Neuronal stem cell (in vitro differentiated cells): ENCODE measurements around the gene CEP131.

ENCODE experiments used
- DNase-seq: peaks from one replicate; pipeline ENCODE4 v3.0.0-alpha.2; 2013; ENCODE audit warnings: low spot score
- H2AFZ ChIP-seq: one replicate; pipeline ENCODE4 v1.6.1; 2013; ENCODE audit warnings: mild to moderate bottlenecking, low read length, inconsistent platforms
- H2AK5ac ChIP-seq: 2 replicates; pipeline ENCODE4 v1.6.1; 2013; ENCODE audit warnings: low read depth, mild to moderate bottlenecking, inconsistent platforms, low read length, moderate library complexity, mixed read lengths
- H2BK120ac ChIP-seq: 2 replicates; pipeline ENCODE4 v1.6.1; 2013; ENCODE audit warnings: low read depth, mild to moderate bottlenecking, inconsistent platforms, low read length, moderate library complexity, mixed read lengths
- H2BK12ac ChIP-seq: one replicate; pipeline ENCODE4 v1.6.1; 2013; ENCODE audit warnings: low read length, inconsistent platforms
- H2BK15ac ChIP-seq: 2 replicates; pipeline ENCODE4 v1.6.1; 2013; ENCODE audit warnings: mild to moderate bottlenecking, low read length, inconsistent platforms, mixed read lengths
- H2BK5ac ChIP-seq: one replicate; pipeline ENCODE4 v1.6.1; 2013; ENCODE audit warnings: inconsistent platforms, mild to moderate bottlenecking, low read length, moderate library complexity
- H3K14ac ChIP-seq: one replicate; pipeline ENCODE4 v1.6.1; 2013; ENCODE audit warnings: low read length, inconsistent platforms
- H3K18ac ChIP-seq: 2 replicates; pipeline ENCODE4 v1.6.1; 2013; ENCODE audit warnings: low read length, inconsistent platforms
- H3K23ac ChIP-seq: 2 replicates; pipeline ENCODE4 v1.6.1; 2013; ENCODE audit warnings: low read depth, mild to moderate bottlenecking, mixed read lengths, low read length, inconsistent platforms; ENCODE audit not compliant: poor library complexity
- H3K27ac ChIP-seq: replicated peaks from 3 replicates; pipeline ENCODE4 v1.5.1; 2013; ENCODE audit warnings: low read length, inconsistent platforms
- H3K27me3 ChIP-seq, 3 experiments: 2 replicates each; pipeline ENCODE4 v1.6.1; 2013; ENCODE audit warnings: low read length in 3 of 3, mild to moderate bottlenecking in 2 of 3, inconsistent platforms in 1 of 3, low read depth in 1 of 3, mixed read lengths in 1 of 3, moderate library complexity in 1 of 3; ENCODE audit not compliant: control insufficient read depth in 3 of 3, insufficient read depth in 3 of 3
- H3K36me3 ChIP-seq, 2 donors: replicated peaks in 1 of 2; 2 replicates each; pipeline ENCODE4 v1.6.1; 2013; ENCODE audit warnings: low read length in 2 of 2; ENCODE audit not compliant: control insufficient read depth in 2 of 2, insufficient read depth in 2 of 2
- H3K4ac ChIP-seq: 2 replicates; pipeline ENCODE4 v1.6.1; 2013; ENCODE audit warnings: inconsistent platforms, mild to moderate bottlenecking, low read length, moderate library complexity
- H3K4me1 ChIP-seq, 2 donors: 1 replicate in 1 of 2; 2 replicates in 1 of 2; pipeline ENCODE4 v1.6.1; 2013; ENCODE audit warnings: low read length in 2 of 2, low read depth in 1 of 2; ENCODE audit not compliant: control insufficient read depth in 2 of 2, insufficient read depth in 1 of 2
- H3K4me2 ChIP-seq: one replicate; pipeline ENCODE4 v1.6.1; 2013; ENCODE audit warnings: mild to moderate bottlenecking, low read length, inconsistent platforms; ENCODE audit not compliant: insufficient read depth, poor library complexity, severe bottlenecking
- H3K4me3 ChIP-seq, 2 donors: 2 replicates each; pipeline ENCODE4 v1.5.1; 2013; ENCODE audit warnings: low read length in 2 of 2, mild to moderate bottlenecking in 2 of 2, inconsistent platforms in 1 of 2, moderate library complexity in 1 of 2
- H3K79me1 ChIP-seq: one replicate; pipeline ENCODE4 v1.6.1; 2013; ENCODE audit warnings: low read depth, mild to moderate bottlenecking, inconsistent platforms, low read length, moderate library complexity
- H3K9ac ChIP-seq: one replicate; pipeline ENCODE4 v1.6.1; 2013; ENCODE audit warnings: mild to moderate bottlenecking, low read depth, low read length, inconsistent platforms; ENCODE audit not compliant: poor library complexity
- H3K9me3 ChIP-seq, 2 donors: replicated peaks in 1 of 2; 2 replicates each; pipeline versions ENCODE3 to v1.6.1; 2013; ENCODE audit warnings: low read length in 2 of 2, mild to moderate bottlenecking in 2 of 2, inconsistent platforms in 1 of 2, low read depth in 1 of 2, mixed read lengths in 1 of 2, moderate library complexity in 1 of 2; ENCODE audit not compliant: control insufficient read depth in 2 of 2, insufficient read depth in 1 of 2
- H4K8ac ChIP-seq: one replicate; pipeline ENCODE4 v1.6.1; 2013; ENCODE audit warnings: low read depth, mild to moderate bottlenecking, inconsistent platforms, low read length, moderate library complexity
- H4K91ac ChIP-seq: one replicate; pipeline ENCODE4 v1.6.1; 2013; ENCODE audit warnings: low read length, low read depth, mild to moderate bottlenecking, inconsistent platforms; ENCODE audit not compliant: poor library complexity
- WGBS, 2 donors: extraction: QIAGEN DNeasy Blood & Tissue Kit; methylation state at CpG; one replicate each; pipeline ENCODE4 v1.1.7; 2013; ENCODE audit warnings: missing lambda C conversion rate in 2 of 2, mixed read lengths in 1 of 2; ENCODE audit not compliant: insufficient read length in 2 of 2, insufficient replicate concordance in 1 of 2; ENCODE audit errors: extremely low coverage in 2 of 2; 5-methylcytosine and 5-hydroxymethylcytosine counted together

CEP131 gene

DNA sequence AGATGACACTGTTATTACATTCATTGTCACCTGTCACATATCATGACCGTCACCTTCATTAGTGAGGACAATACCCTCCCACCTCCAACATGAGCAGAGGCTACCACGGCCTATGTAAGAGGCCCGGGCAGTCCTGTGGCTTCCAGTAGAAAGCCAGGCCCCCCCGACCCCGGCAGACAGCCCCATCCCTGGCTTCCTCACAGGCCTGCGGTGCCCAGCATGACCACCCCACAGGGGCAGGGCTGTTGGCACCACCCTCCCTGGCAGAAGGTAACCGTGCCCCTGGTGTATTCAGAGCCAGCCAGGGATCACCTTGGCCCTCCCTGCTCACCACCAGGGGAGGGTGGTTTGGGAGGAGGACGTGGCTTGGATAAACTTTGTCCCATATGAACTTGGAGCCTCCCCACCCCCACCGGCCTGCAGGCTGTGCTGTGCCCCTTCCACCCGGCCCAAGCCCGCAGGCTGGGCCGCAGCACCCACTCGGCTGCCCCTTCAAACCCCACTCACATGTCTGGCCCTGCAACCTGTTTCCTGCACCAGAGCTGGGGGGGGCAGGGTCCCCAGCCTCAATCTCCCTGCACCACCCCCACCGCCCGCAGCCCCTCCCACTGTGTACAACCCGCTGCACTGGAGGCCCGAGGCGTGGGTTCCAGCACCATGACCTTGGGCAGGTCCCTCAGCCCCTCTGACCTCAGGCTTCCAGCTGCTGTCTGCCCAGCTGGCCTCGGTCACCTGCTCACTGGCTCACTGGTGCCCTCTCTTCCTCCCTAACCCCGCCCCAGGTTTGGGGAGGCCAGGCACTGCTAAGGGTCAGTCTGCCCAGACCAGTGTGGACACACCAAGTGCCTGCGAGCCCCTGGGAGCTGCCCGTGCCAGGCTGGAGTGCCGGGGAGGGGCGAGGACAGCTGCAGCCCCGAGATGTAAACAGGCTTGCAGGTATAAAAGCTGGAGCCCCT is 44.4 kb downstream of the CEP131 start:
- H3K27ac ChIP-seq, result no peak overlapping the region
- no peak for DNase-seq
- H3K4ac ChIP-seq, result no peak overlapping the region
- H3K79me1 ChIP-seq, result peaks cover 4% of the 10 kb centered on the region
- no peak overlapping the region for H4K8ac ChIP-seq
- H3K18ac ChIP-seq, result no peak overlapping the region
- H3K23ac ChIP-seq, result peak overlapping the region; percentile 65
- H3K9ac ChIP-seq, result peak overlapping the region; percentile 12
- H3K27me3 ChIP-seq, result no peaks in the 10 kb centered on the region
- H3K14ac ChIP-seq, result no peak overlapping the region
- no peak overlapping the region for H2BK15ac ChIP-seq
- no CpG with 5 or more reads among the region's 25 CpGs for WGBS, 2 donors
- H3K4me3 ChIP-seq, result peak overlapping the region in 1 of 2 donors; percentile 15
- H2AK5ac ChIP-seq, result peak overlapping the region; percentile 54
- no peaks in the 10 kb centered on the region for H3K36me3 ChIP-seq
- peak overlapping the region; percentile 24 for H2BK5ac ChIP-seq
- no peaks in the 10 kb centered on the region for H3K4me1 ChIP-seq
- H2BK12ac ChIP-seq, result no peak overlapping the region
- peaks cover 2 to 3% of the 10 kb centered on the region in 2 donors for H3K9me3 ChIP-seq
- H4K91ac ChIP-seq, result no peak overlapping the region
- no peak overlapping the region for H2BK120ac ChIP-seq
- no peak overlapping the region for H2AFZ ChIP-seq
- H3K4me2 ChIP-seq, result no peak overlapping the region

GRCh38 chr17:81176666-81177065 is 46.1 kb downstream of the CEP131 start:
- no peak for DNase-seq
- Histone ChIP-seq H3K27ac (no peak overlapping the region), H2AFZ (no peak overlapping the region), H4K8ac (no peak overlapping the region), H2BK15ac (no peak overlapping the region), H3K23ac (no peak overlapping the region), H2AK5ac (no peak overlapping the region), H2BK120ac (no peak overlapping the region), H3K79me1 (peaks cover 4% of the 10 kb centered on the region), H3K27me3 (no peaks in the 10 kb centered on the region), H3K4me2 (no peak overlapping the region), H3K4ac (no peak overlapping the region), H3K4me1 (no peaks in the 10 kb centered on the region), H3K18ac (no peak overlapping the region), H3K36me3 (no peaks in the 10 kb centered on the region), H3K4me3 (no peak overlapping the region), H2BK5ac (no peak overlapping the region), H3K14ac (no peak overlapping the region), H2BK12ac (no peak overlapping the region), H4K91ac (no peak overlapping the region), H3K9ac (no peak overlapping the region), H3K9me3 (peaks cover 3 to 4% of the 10 kb centered on the region in 2 donors)
- no CpG with 5 or more reads among the region's 7 CpGs for WGBS, 2 donors

DNA sequence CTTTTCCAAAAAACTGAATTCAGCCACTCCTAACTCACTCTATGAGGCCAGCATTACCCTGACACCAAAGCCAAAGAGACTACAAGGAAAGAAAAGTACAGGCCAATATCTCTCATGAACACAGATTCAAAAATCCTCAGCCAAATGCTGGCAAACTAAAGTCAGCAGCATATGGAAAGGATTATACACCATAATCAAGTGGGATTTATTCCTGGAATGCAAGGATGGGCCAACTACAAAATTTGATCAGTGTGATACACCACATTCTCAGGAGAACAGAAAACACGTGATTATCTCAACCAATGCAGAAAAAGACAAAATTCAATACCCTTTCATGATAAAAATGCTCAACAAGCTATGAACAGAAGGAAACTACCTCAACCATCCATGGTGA is 49.0 kb downstream of the CEP131 start:
- peaks cover 2% of the 10 kb centered on the region for H3K79me1 ChIP-seq
- H2BK12ac ChIP-seq, result no peak overlapping the region
- no peak overlapping the region for H3K18ac ChIP-seq
- no peak overlapping the region for H3K9ac ChIP-seq
- H3K14ac ChIP-seq, result no peak overlapping the region
- H4K91ac ChIP-seq, result no peak overlapping the region
- H3K4me3 ChIP-seq, result no peak overlapping the region
- no peak overlapping the region for H2BK5ac ChIP-seq
- DNase-seq, result no peak
- H3K4me2 ChIP-seq, result no peak overlapping the region
- H3K36me3 ChIP-seq, result peaks cover 0 to 2% of the 10 kb centered on the region in 2 donors
- no peak overlapping the region for H2BK120ac ChIP-seq
- no peak overlapping the region for H3K23ac ChIP-seq
- no peak overlapping the region for H2AK5ac ChIP-seq
- no peaks in the 10 kb centered on the region for H3K4me1 ChIP-seq
- H2BK15ac ChIP-seq, result no peak overlapping the region
- peaks cover 3 to 7% of the 10 kb centered on the region in 2 donors for H3K9me3 ChIP-seq
- no peaks in the 10 kb centered on the region for H3K27me3 ChIP-seq
- no peak overlapping the region for H3K27ac ChIP-seq
- WGBS, 2 donors, result no CpG with 5 or more reads among the region's 1 CpG
- H2AFZ ChIP-seq, result no peak overlapping the region
- H3K4ac ChIP-seq, result no peak overlapping the region
- no peak overlapping the region for H4K8ac ChIP-seq

DNA sequence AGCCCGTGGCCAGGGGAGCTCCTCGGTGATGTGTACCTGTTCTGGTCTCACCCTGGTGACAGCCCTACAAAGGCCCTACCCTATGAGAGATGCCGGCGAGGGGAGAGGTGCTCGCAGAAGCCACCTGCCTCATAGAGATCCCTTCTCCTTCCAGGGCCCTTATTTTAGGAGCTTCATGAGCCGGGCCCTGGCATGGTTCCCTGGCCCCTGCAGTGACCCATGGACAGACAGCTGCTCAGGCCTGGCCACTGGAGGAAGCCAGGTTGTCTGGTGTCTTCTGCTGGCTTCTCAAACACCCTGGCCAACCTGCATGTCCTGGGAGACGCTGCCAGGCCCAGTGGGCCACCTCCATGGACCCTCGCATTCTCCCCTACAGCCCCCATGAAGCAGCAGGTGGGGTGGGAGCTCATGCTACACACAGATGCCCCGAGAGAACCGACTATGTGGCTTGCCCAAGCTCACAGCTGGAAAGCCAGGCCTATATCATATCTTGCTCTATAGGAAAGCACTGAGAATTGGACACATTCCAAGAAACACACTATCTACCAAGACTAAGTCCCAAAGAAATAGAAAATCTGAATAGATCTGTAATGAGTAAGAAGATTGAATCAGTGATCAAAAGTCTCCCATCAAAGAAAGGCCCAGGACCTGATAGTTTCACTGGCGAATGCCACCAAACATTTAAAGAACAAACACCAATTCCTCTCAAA is 49.6 kb downstream of the CEP131 start:
- no peak overlapping the region for H2BK120ac ChIP-seq
- H2AK5ac ChIP-seq, result no peak overlapping the region
- no peaks in the 10 kb centered on the region for H3K27me3 ChIP-seq
- H3K23ac ChIP-seq, result no peak overlapping the region
- H3K4me2 ChIP-seq, result no peak overlapping the region
- H3K4me1 ChIP-seq, result no peaks in the 10 kb centered on the region
- no peak overlapping the region for H4K8ac ChIP-seq
- H3K18ac ChIP-seq, result no peak overlapping the region
- no peak overlapping the region for H2BK12ac ChIP-seq
- no peak overlapping the region for H3K4me3 ChIP-seq
- no peak overlapping the region for H2AFZ ChIP-seq
- H4K91ac ChIP-seq, result no peak overlapping the region
- H2BK15ac ChIP-seq, result no peak overlapping the region
- H3K14ac ChIP-seq, result no peak overlapping the region
- no CpG with 5 or more reads among the region's 11 CpGs for WGBS, 2 donors
- no peak overlapping the region for H2BK5ac ChIP-seq
- no peak overlapping the region for H3K4ac ChIP-seq
- peaks cover 0 to 2% of the 10 kb centered on the region in 2 donors for H3K36me3 ChIP-seq
- peaks cover 3 to 7% of the 10 kb centered on the region in 2 donors for H3K9me3 ChIP-seq
- no peak for DNase-seq
- H3K27ac ChIP-seq, result no peak overlapping the region
- no peak overlapping the region for H3K9ac ChIP-seq
- peaks cover 2% of the 10 kb centered on the region for H3K79me1 ChIP-seq
